MCF 10A (cell line): Measurements from ENCODE around the gene THAP2. TPM values are rescaled to one million over a fixed set of nuclear protein-coding genes. Genes with fewer than 3 reads are reported as not detected.
A peak's percentile ranks its signal among the peaks of the same experiment; 100 is the strongest.

Experiments
- BruUV-seq: library from RNA; stranded (reverse); fragments of 400-500 nt; replicated peaks from 2 replicates; lab custom pipeline; 2021; lab: Mats Ljungman, UMichigan
- CTCF ChIA-PET: fragments of 300-600 bp; sonication (Branson Sonifier 250); formaldehyde crosslinking; extraction: SDS; loops from one replicate; lab custom pipeline; 2021; ENCODE audit warnings: antibody characterized with exemption, inconsistent platforms; lab: Yijun Ruan, JAX
- POLR2A ChIA-PET: fragments of 300-600, 350-650 bp; sonication (Branson Sonifier 250); formaldehyde crosslinking; extraction: SDS; loops from one replicate; lab custom pipeline; 2020; ENCODE audit warnings: antibody characterized with exemption, inconsistent platforms; lab: Yijun Ruan, JAX
- DNase-seq: peaks from one replicate; pipeline ENCODE4 v3.0.0-alpha.2; 2018; ENCODE audit not compliant: unreplicated experiment
- H3K27ac Mint-ChIP-seq: one replicate; pipeline ENCODE4 v1.8.0; 2022; ENCODE audit warnings: mild to moderate bottlenecking, low read depth, mixed read lengths; ENCODE audit not compliant: unreplicated experiment
- H3K27me3 Mint-ChIP-seq: one replicate; pipeline ENCODE4 v1.8.0; 2022; ENCODE audit warnings: mixed read lengths; ENCODE audit not compliant: insufficient read depth, unreplicated experiment
- H3K36me3 Mint-ChIP-seq: one replicate; pipeline ENCODE4 v1.8.0; 2022; ENCODE audit warnings: mild to moderate bottlenecking, moderate library complexity, mixed read lengths; ENCODE audit not compliant: insufficient read depth, unreplicated experiment
- H3K4me1 Mint-ChIP-seq: one replicate; pipeline ENCODE4 v1.8.0; 2022; ENCODE audit warnings: mixed read lengths; ENCODE audit not compliant: insufficient read depth, unreplicated experiment
- H3K4me3 Mint-ChIP-seq: one replicate; pipeline ENCODE4 v1.8.0; 2022; ENCODE audit warnings: mild to moderate bottlenecking, moderate library complexity, mixed read lengths; ENCODE audit not compliant: unreplicated experiment
- H3K9me3 Mint-ChIP-seq: one replicate; pipeline ENCODE4 v1.8.0; 2022; ENCODE audit warnings: mixed read lengths; ENCODE audit not compliant: unreplicated experiment
- CTCF ChIP-seq: fragments of 200-600 bp; IDR thresholded peaks from one replicate; pipeline ENCODE4 v1.8.0; 2022; ENCODE audit warnings: antibody characterized with exemption, mild to moderate bottlenecking; ENCODE audit not compliant: unreplicated experiment
- intact Hi-C: fragments of 100-400 bp; cut with micrococcal nuclease; formaldehyde crosslinking; loops from 2 replicates; pipeline ENCODE4 v1.14.1; 2022
- total RNA-seq: library from RNA; stranded (reverse); gene quantifications from 2 replicates; pipeline ENCODE4 v1.2.3, GENCODE V29; 2022

Gene THAP2
- total RNA-seq, 1 experiment from 2014 or later, result 13.0 TPM

- ChIA-PET POLR2A (interaction anchor here (3.3 kb wide), 1 partner anchor 9 kb away, joined by 19 read pairs; the partner anchor contains the start of genes THAP2 and ZFC3H1), CTCF (interaction anchor here (1.6 kb wide), 1 partner anchor 19 kb away, joined by 4 read pairs; no protein-coding TSS in a partner anchor)
- H3K9me3 Mint-ChIP-seq, result no peaks in the 10 kb centered on the region
- DNase-seq, result no peak
- no TSS peak for BruUV-seq
- peaks cover 37% of the 10 kb centered on the region for H3K36me3 Mint-ChIP-seq
- H3K27ac Mint-ChIP-seq, result no peak overlapping the region
- TF ChIP-seq CTCF, result no peak
- H3K27me3 Mint-ChIP-seq, result no peaks in the 10 kb centered on the region
- H3K4me3 Mint-ChIP-seq, result no peak overlapping the region
- peaks cover 22% of the 10 kb centered on the region for H3K4me1 Mint-ChIP-seq
- intact Hi-C loops, result no loop called here
Measured at GRCh38 chr12:71655495-71655894, 8.6 kb upstream of the THAP2 start.

GRCh38 chr12:71655907-71656306, 8.2 kb upstream of the THAP2 start:
- Mint-ChIP-seq H3K4me1 (peaks cover 22% of the 10 kb centered on the region), H3K27ac (no peak overlapping the region), H3K9me3 (no peaks in the 10 kb centered on the region), H3K27me3 (no peaks in the 10 kb centered on the region), H3K4me3 (no peak overlapping the region), H3K36me3 (peaks cover 41% of the 10 kb centered on the region)
- POLR2A ChIA-PET, result interaction anchor here (3.3 kb wide), 1 partner anchor 8 kb away, joined by 19 read pairs; the partner anchor contains the start of genes THAP2 and ZFC3H1
- no TSS peak for BruUV-seq
- TF ChIP-seq CTCF, result no peak
- CTCF ChIA-PET, result interaction anchor here (1.4 to 1.6 kb wide), 2 partner anchors 19 to 91 kb away, joined by 4 read pairs; no protein-coding TSS in a partner anchor
- DNase-seq, result no peak
- intact Hi-C loops, result no loop called here

DNA sequence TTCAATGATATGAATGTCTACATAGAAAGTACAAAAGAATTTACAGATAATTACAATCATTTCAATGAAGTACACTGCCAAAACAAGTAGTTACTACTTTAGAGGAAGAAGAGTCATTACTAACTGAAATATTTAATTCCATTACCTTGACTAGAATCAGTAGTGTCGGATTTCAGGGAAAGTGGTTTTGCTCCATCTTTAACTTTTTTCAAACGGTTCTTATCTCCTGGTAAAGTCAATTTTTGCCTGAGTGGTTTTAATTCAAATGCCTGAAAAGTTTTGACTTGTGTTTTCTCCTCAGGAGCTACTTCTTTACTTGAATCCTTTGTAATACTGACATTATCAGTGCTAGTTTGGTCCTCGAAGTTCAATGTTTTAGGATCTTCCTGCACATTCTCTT, 7.4 kb upstream of the THAP2 start:
- CTCF ChIA-PET, result interaction anchor here (1.0 to 1.4 kb wide), 2 partner anchors 90 to 93 kb away, joined by 4 read pairs; no protein-coding TSS in a partner anchor
- no peak overlapping the region for H3K4me3 Mint-ChIP-seq
- POLR2A ChIA-PET, result no interaction called here
- H3K36me3 Mint-ChIP-seq, result peaks cover 41% of the 10 kb centered on the region
- intact Hi-C loops, result no loop called here
- BruUV-seq, result no TSS peak
- H3K9me3 Mint-ChIP-seq, result no peaks in the 10 kb centered on the region
- peaks cover 24% of the 10 kb centered on the region for H3K4me1 Mint-ChIP-seq
- no peaks in the 10 kb centered on the region for H3K27me3 Mint-ChIP-seq
- DNase-seq, result no peak
- H3K27ac Mint-ChIP-seq, result no peak overlapping the region
- no peak for TF ChIP-seq CTCF

DNA sequence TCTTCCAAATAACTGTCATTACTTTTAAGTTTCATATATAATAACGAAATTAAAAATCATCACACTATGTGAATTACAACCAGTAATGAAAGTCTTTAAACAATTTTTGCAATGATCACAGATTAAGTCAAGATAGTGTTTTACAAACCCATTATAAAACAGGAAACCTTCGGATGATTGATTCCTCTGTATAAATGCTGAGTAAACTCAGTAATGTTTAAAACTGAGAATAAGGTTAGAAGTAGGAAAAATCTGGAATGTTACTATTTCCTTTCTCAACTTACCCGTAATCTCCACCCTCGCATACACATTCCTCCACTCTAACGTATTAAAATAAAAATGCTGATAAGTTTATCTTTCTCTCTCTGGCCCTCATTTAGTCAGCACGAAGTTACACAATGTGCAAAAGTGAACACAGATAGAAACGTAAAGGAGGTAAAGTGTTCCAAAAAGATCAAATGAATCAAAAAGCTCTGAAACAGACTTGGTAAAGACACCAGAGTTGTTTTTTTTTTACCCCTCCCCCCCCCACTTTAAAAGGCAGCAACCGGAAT, 2.0 kb upstream of the THAP2 start:
- no peaks in the 10 kb centered on the region for H3K27me3 Mint-ChIP-seq
- BruUV-seq, result no TSS peak
- peaks cover 35% of the 10 kb centered on the region for H3K36me3 Mint-ChIP-seq
- no peaks in the 10 kb centered on the region for H3K9me3 Mint-ChIP-seq
- intact Hi-C loops, result loop anchor here (2.0 to 10.0 kb wide), 3 partner anchors 49 to 183 kb away; partner anchors contain the start of gene RAB21
- peak overlapping the region; percentile 100 for H3K27ac Mint-ChIP-seq
- POLR2A ChIA-PET, result interaction anchor here (0.6 to 10.5 kb wide), 15 partner anchors 15 to 184 kb away, joined by 3 to 258 read pairs (median 13); partner anchors contain the start of genes RAB21, TBC1D15 and TMEM19
- peak; percentile 9 for DNase-seq
- CTCF ChIA-PET, result interaction anchor here (0.7 to 6.6 kb wide), 5 partner anchors 24 to 93 kb away, joined by 3 to 76 read pairs (median 5); partner anchors contain the start of genes RAB21 and TMEM19
- H3K4me3 Mint-ChIP-seq, result peak overlapping the region; percentile 100
- no peak for TF ChIP-seq CTCF
- H3K4me1 Mint-ChIP-seq, result peaks cover 31% of the 10 kb centered on the region
